Superior temporal gyrus (tissue), 1 donor: ENCODE measurements around the gene PIGR.

Experiments
- DNase-seq: peaks from one replicate; pipeline ENCODE4 v3.0.0-alpha.2; 2016; ENCODE audit errors: extremely low spot score

PIGR gene

GRCh38 chr1:206891412-206891811, 54.9 kb downstream of the PIGR start:
- DNase-seq: no peak

- DNase-seq: no peak
Observed at GRCh38 chr1:206890125-206891060, 55.9 kb downstream of the PIGR start.

- no peak for DNase-seq
Observed at GRCh38 chr1:206887701-206888100, 58.6 kb downstream of the PIGR start.

GRCh38 chr1:206886831-206887230, 59.4 kb downstream of the PIGR start:
- no peak for DNase-seq

- no peak for DNase-seq
Observed at GRCh38 chr1:206885341-206886060, 60.8 kb downstream of the PIGR start.

GRCh38 chr1:206883876-206884275, 62.4 kb downstream of the PIGR start:
- no peak for DNase-seq

- no peak for DNase-seq
Observed at GRCh38 chr1:206883160-206883559, 63.1 kb downstream of the PIGR start.

GRCh38 chr1:206882555-206882954, 63.7 kb downstream of the PIGR start:
- no peak for DNase-seq

GRCh38 chr1:206880314-206880713, 66.0 kb downstream of the PIGR start:
- DNase-seq: no peak
